Lower lobe of right lung (tissue), 2 donors: ENCODE results near the gene RBM23. TPM values are rescaled to one million over a fixed set of nuclear protein-coding genes. Genes with fewer than 3 reads are reported as not detected.
"Not testable (repeated sequence)": the region's sequence is repeated elsewhere in the genome, so short reads cannot be mapped to it uniquely, and the experiment has no call there.

Experiments used
- ATAC-seq, 2 donors: fragments of 200-7000 bp; cut with Tn5 transposase; one replicate each; pipeline ENCODE4 v1.9.1; 2020 to 2022; ENCODE audit warnings: mild to moderate bottlenecking in 2 of 2, moderate library complexity in 2 of 2
- DNase-seq: peaks from one replicate; pipeline ENCODE4 v3.0.0-alpha.2; 2020
- H3K27ac ChIP-seq: fragments of 200-600 bp; one replicate; pipeline ENCODE4 v1.8.0; 2022
- H3K27me3 ChIP-seq: fragments of 200-600 bp; one replicate; pipeline ENCODE4 v1.8.0; 2022; ENCODE audit warnings: low read depth
- H3K36me3 ChIP-seq: fragments of 200-600 bp; one replicate; pipeline ENCODE4 v1.8.0; 2022; ENCODE audit warnings: mild to moderate bottlenecking
- H3K4me1 ChIP-seq: fragments of 200-600 bp; one replicate; pipeline ENCODE4 v1.8.0; 2022
- H3K4me3 ChIP-seq: fragments of 200-600 bp; one replicate; pipeline ENCODE4 v1.8.0; 2022; ENCODE audit warnings: mild to moderate bottlenecking
- H3K9me3 ChIP-seq: fragments of 200-600 bp; one replicate; pipeline ENCODE4 v1.8.0; 2022
- intact Hi-C: fragments of 100-400 bp; cut with DNase I; formaldehyde crosslinking; loops from one replicate; pipeline ENCODE4 v1.11.0; 2022
- total RNA-seq: library from RNA; stranded (reverse); fragmentation: NEBNext Ultra II Directional; extraction: Animal tissue kit (Norgen Biotek cat#: 25700); gene quantifications from one replicate; pipeline ENCODE4 v1.2.1, GENCODE V29; 2021
- TF ChIP-seq, protein P1 (sequence below): fragments of 200-600 bp; IDR thresholded peaks from one replicate; pipeline ENCODE4 v1.8.0; 2022; ENCODE audit warnings: antibody characterized with exemption, mild to moderate bottlenecking
- donor health status: DM: no; HTN: yes; CAD: no; lungs with severe emphysema.

RBM23 gene
- total RNA-seq, 1 donor from 2014 or later: 91.4 TPM

DNA sequence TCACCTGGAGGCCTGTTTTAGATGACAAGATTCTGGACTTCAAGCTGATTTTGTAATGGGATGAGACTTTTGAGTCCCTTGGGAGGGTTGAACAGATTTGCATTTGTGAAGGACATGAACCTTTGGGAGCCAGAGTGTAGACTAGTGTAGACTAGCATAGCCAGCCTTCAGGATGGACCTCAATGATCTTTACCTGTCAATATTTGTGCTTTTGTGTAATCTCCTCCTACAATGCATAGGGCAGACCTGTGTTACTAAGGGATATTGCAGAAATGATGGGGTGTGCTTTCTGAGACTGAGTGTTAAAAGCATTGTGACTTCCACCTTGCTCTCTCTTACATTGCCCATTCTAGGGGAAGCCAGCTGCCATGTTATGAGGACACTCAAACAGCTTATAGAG lies 57.3 kb downstream of the RBM23 start:
- ATAC-seq (no peak), DNase-seq (no peak)
- TF ChIP-seq, protein P1, sequence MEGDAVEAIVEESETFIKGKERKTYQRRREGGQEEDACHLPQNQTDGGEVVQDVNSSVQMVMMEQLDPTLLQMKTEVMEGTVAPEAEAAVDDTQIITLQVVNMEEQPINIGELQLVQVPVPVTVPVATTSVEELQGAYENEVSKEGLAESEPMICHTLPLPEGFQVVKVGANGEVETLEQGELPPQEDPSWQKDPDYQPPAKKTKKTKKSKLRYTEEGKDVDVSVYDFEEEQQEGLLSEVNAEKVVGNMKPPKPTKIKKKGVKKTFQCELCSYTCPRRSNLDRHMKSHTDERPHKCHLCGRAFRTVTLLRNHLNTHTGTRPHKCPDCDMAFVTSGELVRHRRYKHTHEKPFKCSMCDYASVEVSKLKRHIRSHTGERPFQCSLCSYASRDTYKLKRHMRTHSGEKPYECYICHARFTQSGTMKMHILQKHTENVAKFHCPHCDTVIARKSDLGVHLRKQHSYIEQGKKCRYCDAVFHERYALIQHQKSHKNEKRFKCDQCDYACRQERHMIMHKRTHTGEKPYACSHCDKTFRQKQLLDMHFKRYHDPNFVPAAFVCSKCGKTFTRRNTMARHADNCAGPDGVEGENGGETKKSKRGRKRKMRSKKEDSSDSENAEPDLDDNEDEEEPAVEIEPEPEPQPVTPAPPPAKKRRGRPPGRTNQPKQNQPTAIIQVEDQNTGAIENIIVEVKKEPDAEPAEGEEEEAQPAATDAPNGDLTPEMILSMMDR: no peak
- H3K36me3 ChIP-seq: no peaks in the 10 kb centered on the region
- no peaks in the 10 kb centered on the region for H3K27me3 ChIP-seq
- no peaks in the 10 kb centered on the region for H3K9me3 ChIP-seq
- H3K27ac ChIP-seq: no peak overlapping the region
- H3K4me1 ChIP-seq: no peaks in the 10 kb centered on the region
- H3K4me3 ChIP-seq: no peak overlapping the region
- intact Hi-C loops: no loop called here

DNA sequence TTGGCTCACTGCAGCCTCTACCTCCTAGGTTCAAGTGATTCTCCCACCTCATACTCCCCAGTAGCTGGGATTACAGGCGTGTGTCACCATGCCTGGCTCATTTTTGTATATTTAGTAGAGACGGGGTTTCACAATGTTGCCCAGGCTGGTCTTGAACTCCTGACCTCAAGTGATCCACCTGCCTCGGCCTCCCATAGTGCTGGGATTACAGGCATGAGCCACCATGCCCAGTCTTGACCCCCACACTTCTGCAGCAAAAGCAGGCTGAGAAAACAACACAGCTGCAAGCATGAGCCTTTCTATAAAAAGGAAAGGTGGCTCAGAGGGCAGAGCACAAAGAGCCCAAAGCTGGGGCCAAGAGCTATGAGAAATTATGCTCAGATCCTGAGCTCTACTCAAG lies 58.6 kb downstream of the RBM23 start:
- DNase-seq, H3K36me3 ChIP-seq, ATAC-seq, intact Hi-C loops, H3K27ac ChIP-seq, H3K4me1 ChIP-seq, H3K27me3 ChIP-seq, H3K4me3 ChIP-seq, H3K9me3 ChIP-seq: not testable (repeated sequence)

DNA sequence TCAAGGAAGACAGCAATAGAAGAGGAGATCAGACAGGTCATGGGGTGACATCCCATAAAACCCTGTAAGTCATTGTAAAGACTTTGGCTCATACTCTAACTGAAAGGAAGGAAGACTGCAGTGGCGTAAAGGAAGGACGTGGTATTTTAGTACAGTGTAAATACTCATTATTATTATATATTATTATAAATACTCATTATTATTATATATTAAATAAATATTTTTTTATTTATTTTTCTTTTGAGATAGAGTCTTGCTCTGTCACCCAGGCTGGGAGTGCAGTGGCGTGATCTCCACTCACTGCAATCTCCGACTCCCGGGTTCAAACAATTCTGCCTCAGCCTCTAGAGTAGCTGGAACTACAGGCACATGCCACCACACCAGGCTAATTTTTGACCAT lies 62.5 kb downstream of the RBM23 start:
- DNase-seq (no peak), ATAC-seq (no peak)
- TF ChIP-seq, protein P1: no peak
- Histone ChIP-seq H3K36me3 (no peaks in the 10 kb centered on the region), H3K27ac (no peak overlapping the region), H3K4me3 (no peak overlapping the region), H3K9me3 (no peaks in the 10 kb centered on the region), H3K27me3 (no peaks in the 10 kb centered on the region), H3K4me1 (peaks cover 17% of the 10 kb centered on the region)
- intact Hi-C loops: loop anchor here (5.0 to 10.0 kb wide), 2 partner anchors 202 to 279 kb away; no protein-coding TSS in a partner anchor

DNA sequence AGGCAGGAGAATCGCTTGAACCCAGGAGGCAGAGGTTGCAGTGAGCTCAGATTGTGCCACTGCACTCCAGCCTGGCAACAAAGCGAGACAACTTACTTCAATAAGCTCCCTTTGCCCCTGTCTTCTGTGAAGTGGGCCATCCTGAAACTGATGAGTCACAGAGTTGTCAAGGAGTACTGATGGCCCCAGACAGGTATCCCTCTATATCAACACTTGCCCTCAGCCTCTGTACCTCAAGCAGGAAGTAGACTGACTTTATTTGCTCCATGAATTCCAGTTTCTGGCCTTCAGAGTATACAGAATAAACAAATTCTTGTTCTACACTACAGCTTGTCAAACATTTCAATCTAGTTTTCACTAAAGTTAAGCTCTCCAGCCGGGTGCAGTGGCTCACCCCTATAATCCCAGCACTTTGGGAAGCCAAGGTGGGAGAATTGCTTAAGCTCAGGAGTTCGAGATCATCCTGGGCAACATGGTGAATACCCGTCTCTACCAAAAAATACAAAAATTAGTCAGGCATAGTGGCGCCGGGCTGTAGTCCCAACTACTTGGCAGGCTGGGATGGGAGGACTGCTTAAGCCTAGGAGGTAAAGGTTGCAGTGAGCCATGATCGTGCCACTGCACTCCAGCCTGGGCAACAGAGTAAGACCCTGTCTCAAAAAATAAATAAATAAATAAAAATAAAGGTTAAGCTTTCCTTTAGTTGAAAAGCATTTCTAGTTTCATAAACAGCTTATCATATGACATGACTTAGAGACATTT lies 63.8 kb downstream of the RBM23 start:
- intact Hi-C loops: loop anchor here (5.0 to 10.0 kb wide), 2 partner anchors 200 to 278 kb away; no protein-coding TSS in a partner anchor
- DNase-seq (no peak), ATAC-seq (no peak)
- Histone ChIP-seq H3K4me1 (peaks cover 29% of the 10 kb centered on the region), H3K27me3 (no peaks in the 10 kb centered on the region), H3K27ac (no peak overlapping the region), H3K4me3 (no peak overlapping the region), H3K9me3 (no peaks in the 10 kb centered on the region), H3K36me3 (no peaks in the 10 kb centered on the region)
- TF ChIP-seq, protein P1: no peak

DNA sequence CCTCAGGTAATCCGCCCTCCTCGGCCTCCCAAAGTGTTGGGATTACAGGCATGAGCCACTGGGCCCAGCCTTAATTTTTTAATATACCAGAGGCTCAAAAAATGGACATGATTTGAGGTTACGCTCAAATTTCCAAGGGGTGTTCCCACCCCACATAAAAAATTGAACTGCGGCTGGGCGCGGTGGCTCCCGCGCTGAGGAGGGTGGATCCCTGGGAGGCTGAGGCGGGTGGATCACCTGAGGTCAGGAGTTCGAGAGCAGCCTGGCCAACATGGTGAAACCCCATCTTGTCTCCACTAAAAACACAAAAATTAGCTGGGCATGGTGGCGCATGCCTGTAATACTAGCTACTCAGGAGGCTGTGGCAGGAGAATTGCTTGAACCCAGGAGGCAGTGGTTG lies 64.7 kb downstream of the RBM23 start:
- H3K27me3 ChIP-seq, H3K4me3 ChIP-seq, ATAC-seq, H3K36me3 ChIP-seq, H3K27ac ChIP-seq, H3K9me3 ChIP-seq: not testable (repeated sequence)
- intact Hi-C loops: loop anchor here (10.0 kb wide), 1 partner anchor 199 kb away; no protein-coding TSS in a partner anchor
- H3K4me1 ChIP-seq: peaks cover 36% of the 10 kb centered on the region
- DNase-seq: peak; percentile 28

DNA sequence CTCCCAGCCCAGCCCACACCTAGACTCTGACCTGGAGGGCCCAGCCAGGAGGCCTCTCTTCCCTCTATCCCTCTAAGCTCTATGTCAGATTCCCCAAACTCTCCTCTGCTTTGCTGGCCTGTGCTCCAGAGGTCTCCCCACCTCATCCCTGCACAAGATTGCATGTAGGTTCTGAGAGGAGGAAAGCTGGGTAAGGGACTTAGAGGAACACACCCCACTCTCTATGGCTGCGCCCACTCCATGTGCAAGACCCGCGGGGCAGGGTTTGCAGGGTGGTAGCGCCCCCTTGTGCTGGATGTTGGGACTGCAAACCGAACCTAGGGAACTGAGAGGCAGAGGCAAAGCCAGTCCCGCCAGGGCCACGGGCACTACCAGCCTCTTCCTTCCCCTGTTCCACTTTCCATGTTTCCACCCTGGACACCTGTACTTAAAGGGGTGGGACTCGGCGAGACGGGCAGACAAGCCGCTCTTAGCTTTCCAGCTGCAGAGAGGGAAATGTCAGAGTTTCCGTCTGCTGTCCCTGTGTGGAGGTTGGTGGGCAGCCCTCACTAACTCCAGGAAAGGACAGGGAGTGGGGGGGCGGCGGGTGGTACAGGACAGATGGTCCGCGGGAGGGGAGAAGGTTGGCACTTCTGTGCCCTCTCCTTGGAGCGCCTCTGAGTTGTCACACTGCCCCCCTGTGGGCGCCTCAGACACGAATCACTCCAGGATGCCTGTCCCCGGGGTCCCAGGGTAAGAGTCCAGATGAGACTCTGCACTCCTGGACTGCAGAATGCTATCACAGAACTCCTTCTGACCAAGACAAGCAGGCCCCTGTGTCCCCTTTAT lies 65.8 kb downstream of the RBM23 start:
- H3K4me3 ChIP-seq: peak overlapping the region; percentile 49
- intact Hi-C loops: loop anchor here (10.0 kb wide), 1 partner anchor 198 kb away; no protein-coding TSS in a partner anchor
- H3K27ac ChIP-seq: peak overlapping the region; percentile 27
- peak; percentile 91 for ATAC-seq
- no peaks in the 10 kb centered on the region for H3K36me3 ChIP-seq
- H3K27me3 ChIP-seq: no peaks in the 10 kb centered on the region
- peaks cover 47% of the 10 kb centered on the region for H3K4me1 ChIP-seq
- DNase-seq: peak; percentile 91
- TF ChIP-seq, protein P1: peak; percentile 94
- no peaks in the 10 kb centered on the region for H3K9me3 ChIP-seq
